Adipose tissue (tissue), 3 donors: Measurements from ENCODE around the gene OR51S1. TPM values are rescaled to one million over a fixed set of nuclear protein-coding genes. Genes with fewer than 3 reads are reported as not detected.
"Not testable (repeated sequence)": the region's sequence is repeated elsewhere in the genome, so short reads cannot be mapped to it uniquely, and the experiment has no call there.

Experiments used
- H3K27ac ChIP-seq: one replicate; pipeline ENCODE4 v1.5.1; 2013; ENCODE audit warnings: low read depth, low read length
- WGBS, 3 donors: extraction: QIAGEN DNeasy Blood & Tissue Kit; methylation state at CpG; one replicate each; pipeline ENCODE4 v1.1.7; 2013; 5-methylcytosine and 5-hydroxymethylcytosine counted together
- polyA plus RNA-seq, 3 donors: library from polyadenylated mRNA; stranded (reverse); fragments of 200-250 nt; gene quantifications; one replicate each; pipeline ENCODE4 v1.2.3, GENCODE V29; 2013
- donor health status: healthy with polysubstance abuse.
- donor health status: Bipolar disorder and iron deficiency.
- donor health status: healthy.

The OR51S1 gene
- polyA plus RNA-seq, 3 donors = not detected

DNA sequence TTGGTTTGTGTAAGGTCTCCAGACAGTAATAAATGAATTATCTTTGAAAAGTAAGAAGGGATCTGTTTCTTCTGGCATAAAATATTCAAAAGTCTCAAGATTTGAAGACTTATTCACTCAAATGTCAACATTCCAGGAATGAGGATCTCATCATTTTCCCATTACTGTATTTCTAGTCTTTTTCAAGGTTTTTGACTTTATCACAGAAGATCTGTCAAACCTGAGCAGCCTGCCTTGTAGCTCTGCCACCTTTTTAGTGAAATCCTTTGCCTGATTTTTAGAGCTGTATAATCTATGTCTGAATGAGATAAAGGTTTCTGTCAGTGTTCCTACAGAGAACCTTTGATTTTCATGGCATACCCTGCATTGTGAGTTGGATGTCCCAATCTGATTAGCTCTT, 23.9 kb downstream of the OR51S1 start:
- no peak overlapping the region for H3K27ac ChIP-seq

DNA sequence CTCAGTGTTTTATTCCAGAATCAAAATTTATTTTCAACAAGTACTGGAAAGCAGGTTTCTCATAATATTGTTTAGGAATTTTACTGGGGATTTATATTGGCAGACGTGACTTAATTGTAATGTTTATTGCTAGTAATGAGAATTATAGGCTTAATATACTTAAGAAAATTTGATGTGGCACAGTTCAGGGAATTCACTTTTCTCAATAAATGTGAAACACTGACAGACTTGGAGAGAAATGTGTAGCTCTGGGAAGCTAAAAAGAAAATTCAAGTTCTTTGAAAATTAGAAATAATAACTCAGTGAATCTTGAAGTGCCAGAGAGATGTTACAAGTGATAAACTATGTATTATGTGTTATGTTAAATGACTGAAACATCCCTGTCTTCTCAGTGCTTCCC, 28.0 kb downstream of the OR51S1 start, which contains the start of gene OR51F2:
OR51F2 (plus strand) TSS at position 301 of the 400 bp plus-strand sequence. CDS start 101 bp downstream, outside the sequence.
- H3K27ac ChIP-seq = no peak within 1 kb of the TSS
- WGBS, 3 donors = 81 to 94% (median 88%) methylated on average over 1 of the region's 1 CpG

DNA sequence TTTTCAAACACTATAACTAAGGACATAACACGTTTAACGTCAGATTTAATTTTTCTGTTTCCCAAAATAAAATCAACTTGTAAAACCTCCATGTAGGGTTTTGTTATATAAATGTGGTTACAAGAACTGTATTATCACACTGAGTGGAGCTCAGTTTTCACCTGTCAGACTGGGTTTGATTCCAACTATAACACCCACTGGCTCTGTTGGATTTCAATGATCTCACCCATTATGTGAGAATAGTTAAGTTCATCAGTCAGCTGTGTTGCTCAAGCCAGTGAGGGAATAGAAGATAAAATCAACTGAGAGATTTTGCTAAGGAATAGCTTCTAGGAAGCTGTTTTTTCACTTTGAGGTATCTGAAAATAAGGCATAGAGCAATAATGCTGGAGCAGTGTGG, 39.8 kb downstream of the OR51S1 start:
- WGBS, 3 donors = 83 to 94% (median 91%) methylated on average over 2 of the region's 2 CpGs
- no peak overlapping the region for H3K27ac ChIP-seq

DNA sequence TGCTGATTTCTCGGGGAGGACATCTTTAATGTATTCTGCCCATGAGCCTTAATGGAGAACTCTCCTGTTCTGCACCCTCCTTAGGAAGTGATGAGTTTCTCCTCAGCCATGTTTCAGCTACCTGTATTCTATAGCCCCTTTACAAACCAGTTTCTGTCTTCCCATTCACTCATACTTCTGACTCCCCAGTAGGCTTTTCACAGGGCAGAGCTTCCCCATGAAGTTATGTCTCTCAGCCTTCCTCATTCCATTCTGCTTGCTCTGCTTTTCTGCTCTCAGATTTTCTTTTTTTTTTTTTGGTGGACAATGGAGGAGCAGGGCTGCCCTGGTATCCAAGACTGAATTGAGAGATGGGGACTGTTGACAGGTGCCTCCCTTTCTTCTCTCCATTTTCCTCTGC, 40.5 kb downstream of the OR51S1 start:
- WGBS, 3 donors = 89 to 100% (median 95%) methylated on average over 1 of the region's 1 CpG

DNA sequence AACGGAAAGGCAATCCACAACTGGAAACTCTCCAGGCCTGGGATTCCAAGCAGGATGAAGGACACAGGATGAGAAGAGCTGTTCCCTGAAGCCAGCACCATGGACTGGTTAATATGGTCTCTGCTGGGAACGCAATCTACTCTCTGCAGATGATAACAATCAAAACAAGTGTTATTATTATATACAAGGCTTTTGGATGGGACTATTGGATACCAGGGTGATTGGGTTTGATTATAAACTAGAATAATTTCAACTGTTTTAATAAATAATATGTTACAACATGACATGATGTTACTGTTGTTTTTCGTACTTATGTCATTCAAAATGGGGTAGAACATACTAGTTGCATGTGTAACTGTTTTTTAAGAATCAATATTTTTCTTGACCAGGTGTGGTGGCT, 44.7 kb downstream of the OR51S1 start, which contains the start of gene OR52R1:
OR52R1 (minus strand) TSS at position 101 of the 400 bp plus-strand sequence; CDS start at position 101, 0 bp downstream.
- no peak within 1 kb of the TSS for H3K27ac ChIP-seq
- WGBS, 3 donors = 68 to 88% (median 87%) methylated on average over 3 of the region's 3 CpGs

More for the DNA sequence above, 40.5 kb downstream of the OR51S1 start:
- no peak overlapping the region for H3K27ac ChIP-seq

DNA sequence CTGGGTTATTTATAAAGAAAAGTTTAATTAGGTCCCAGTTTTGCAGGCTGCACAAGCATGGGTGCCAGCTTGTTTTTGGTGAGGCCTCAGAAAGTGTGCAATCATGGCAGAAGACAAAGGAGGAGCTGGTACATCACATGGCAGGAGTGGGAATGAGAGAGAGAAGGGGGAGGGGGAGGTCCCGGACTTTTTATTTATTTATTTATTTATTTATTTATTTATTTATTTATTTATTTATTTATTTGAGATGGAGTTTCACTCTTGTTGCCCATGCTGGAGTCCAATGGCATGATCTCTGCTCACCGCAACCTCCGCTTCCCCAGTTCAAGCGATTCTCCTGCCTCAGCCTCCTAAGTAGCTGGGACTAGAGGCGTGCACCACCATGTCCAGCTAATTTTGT, 47.7 kb downstream of the OR51S1 start:
- WGBS, 3 donors = 73 to 80% (median 78%) methylated on average over 4 to 5 of the region's 5 CpGs
- H3K27ac ChIP-seq = not testable (repeated sequence)

DNA sequence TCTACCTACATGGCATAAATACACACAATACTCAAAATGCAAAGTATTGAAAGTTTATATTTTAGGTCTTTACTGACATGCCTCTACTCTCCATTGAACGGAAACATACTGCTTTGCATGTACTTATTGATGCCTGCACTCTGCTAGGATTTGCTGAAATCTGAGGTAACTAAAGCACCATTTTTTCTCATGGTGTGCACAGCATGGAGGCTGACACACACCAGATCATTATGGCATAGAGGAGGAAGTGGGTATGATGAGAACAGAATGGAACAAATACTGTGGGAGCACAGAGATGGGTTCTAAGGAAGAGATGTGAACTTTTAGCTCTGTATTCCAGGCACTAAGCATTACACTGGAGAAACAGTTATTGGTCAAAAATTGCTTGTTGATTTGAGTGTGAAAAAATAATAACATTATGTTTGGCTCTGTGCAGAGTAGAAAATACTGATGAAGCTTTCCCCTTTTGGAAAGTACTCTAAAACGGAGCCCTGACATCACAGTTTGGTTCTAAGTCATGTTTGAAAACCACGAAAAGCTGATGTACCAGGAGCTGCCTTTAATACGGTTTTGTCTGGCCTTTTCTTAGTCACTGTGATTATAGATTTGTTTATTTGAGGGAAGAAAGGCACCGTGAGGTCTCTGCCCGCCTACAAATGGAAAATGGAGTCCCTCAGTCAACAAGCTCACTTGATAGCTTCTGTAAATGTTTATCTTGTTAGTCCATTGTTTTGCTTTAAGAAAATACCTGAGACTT, 50.4 kb downstream of the OR51S1 start:
- no peak overlapping the region for H3K27ac ChIP-seq
- 48 to 75% (median 67%) methylated on average over 6 of the region's 6 CpGs for WGBS, 3 donors

Other genes starting within 250 kb of the OR51S1 start
- 10 to 100 TPM in 1 of 3 donors, 1 to 10 TPM in 2; 4.2 to 12.4 (median 5.1) TPM for gene TRIM68, start 241.0 kb downstream of the OR51S1 start, polyA plus RNA-seq
- not detected for gene OR51D1, start 211.7 kb downstream of the OR51S1 start, polyA plus RNA-seq
- 1 to 10 TPM in 2 of 3 donors, under 1 TPM in 1; 0.16 to 2.7 (median 1.2) TPM for gene OR51E1, start 205.2 kb downstream of the OR51S1 start, polyA plus RNA-seq
- gene OR51E2, start 151.4 kb downstream of the OR51S1 start, polyA plus RNA-seq = under 1 TPM; 0.02 to 0.56 (median 0.10) TPM
- not detected for gene MMP26, start 144.4 kb downstream of the OR51S1 start, polyA plus RNA-seq
- not detected for gene OR51F1, start 79.3 kb downstream of the OR51S1 start, polyA plus RNA-seq
- 1 to 10 TPM in 1 of 3 donors, not detected in 2; 1.2 TPM for gene OR52R1, start 44.8 kb downstream of the OR51S1 start, polyA plus RNA-seq
- not detected for gene OR51F2, start 27.9 kb downstream of the OR51S1 start, polyA plus RNA-seq
- gene OR51T1, start 32.7 kb upstream of the OR51S1 start, polyA plus RNA-seq = not detected
- gene OR51A7, start 54.6 kb upstream of the OR51S1 start, polyA plus RNA-seq = not detected
- gene OR51G2, start 70.1 kb upstream of the OR51S1 start, polyA plus RNA-seq = not detected
- gene OR51G1, start 75.1 kb upstream of the OR51S1 start, polyA plus RNA-seq = not detected
- gene OR51A4, start 98.4 kb upstream of the OR51S1 start, polyA plus RNA-seq = not detected
- not detected for gene OR51A2, start 106.5 kb upstream of the OR51S1 start, polyA plus RNA-seq
- not detected for gene OR51L1, start 145.6 kb upstream of the OR51S1 start, polyA plus RNA-seq
- not detected for gene OR52J3, start 197.3 kb upstream of the OR51S1 start, polyA plus RNA-seq
- gene OR52E2, start 210.4 kb upstream of the OR51S1 start, polyA plus RNA-seq = not detected
- not detected for gene OR52E1, start 220.4 kb upstream of the OR51S1 start, polyA plus RNA-seq